GM12878 (cell line): ENCODE data around the gene SLC35F3. TPM values are rescaled to one million over a fixed set of nuclear protein-coding genes. Genes with fewer than 3 reads are reported as not detected.
"Not testable (repeated sequence)": the region's sequence is repeated elsewhere in the genome, so short reads cannot be mapped to it uniquely, and the experiment has no call there.

Source experiments
- ATAC-seq: fragments of 200-7000 bp; cut with Tn5 transposase; 3 replicates; pipeline ENCODE4 v1.9.1; 2020; ENCODE audit warnings: mild to moderate bottlenecking, moderate library complexity
- BruUV-seq: library from RNA; stranded (reverse); fragments of 400-500 nt; replicated peaks from 2 replicates; lab custom pipeline; 2021; lab: Mats Ljungman, UMichigan
- CTCF ChIA-PET: fragments of 300-600 bp; sonication (Branson Sonifier 250); formaldehyde crosslinking; extraction: SDS; loops from one replicate; lab custom pipeline; 2021; ENCODE audit warnings: inconsistent platforms; lab: Yijun Ruan, JAX
- POLR2A ChIA-PET: fragments of 350-600 bp; formaldehyde crosslinking; extraction: SDS; loops from one replicate; lab custom pipeline; 2021; ENCODE audit warnings: inconsistent platforms; lab: Charles Lee
- RAD21 ChIA-PET: fragments of 300-600 bp; sonication (Branson Sonifier 250); formaldehyde crosslinking; loops from one replicate; lab custom pipeline; 2023; ENCODE audit warnings: antibody characterized with exemption; ENCODE audit not compliant: unreplicated experiment; lab: Charles Lee
- SMC1A ChIA-PET: fragments of 300-600 bp; sonication (Branson Sonifier 250); formaldehyde crosslinking; loops from one replicate; lab custom pipeline; 2023; ENCODE audit not compliant: unreplicated experiment, uncharacterized antibody; lab: Charles Lee
- DNase-seq: peaks from one replicate; pipeline ENCODE4 v3.0.0-alpha.2; 2011; ENCODE audit warnings: low read depth, low spot score
- FAIRE-seq: peaks from 3 replicates; lab custom pipeline; 2011; peaks lifted over from hg19 to GRCh38; lab: Jason Lieb, UNC
- H2AFZ ChIP-seq: 2 replicates; pipeline ENCODE4 v1.6.0; 2011; ENCODE audit warnings: low read depth, low read length, control low read depth; ENCODE audit not compliant: control insufficient read depth
- H3K27ac ChIP-seq: 2 replicates; pipeline ENCODE4 v1.5.1; 2011; ENCODE audit warnings: control low read depth; ENCODE audit not compliant: control insufficient read depth, insufficient read depth
- H3K27me3 ChIP-seq, 2 experiments: replicated peaks in 1 of 2; 2 replicates each; pipeline versions ENCODE4 v1.6.0 to v1.6.1; 2011; ENCODE audit warnings: low read length in 1 of 2; ENCODE audit not compliant: control insufficient read depth in 2 of 2, insufficient read depth in 2 of 2
- H3K36me3 ChIP-seq, 2 experiments: 2 replicates each; pipeline ENCODE4 v1.5.1; 2011; ENCODE audit warnings: low read length in 1 of 2; ENCODE audit not compliant: control insufficient read depth in 2 of 2, insufficient read depth in 2 of 2
- H3K4me1 ChIP-seq: 2 replicates; pipeline ENCODE4 v1.6.1; 2011; ENCODE audit warnings: mild to moderate bottlenecking, low read length, moderate library complexity, mixed read lengths; ENCODE audit not compliant: control insufficient read depth, insufficient read depth
- H3K4me2 ChIP-seq: 2 replicates; pipeline ENCODE4 v1.6.0; 2011; ENCODE audit warnings: control low read depth; ENCODE audit not compliant: control insufficient read depth, insufficient read depth
- H3K4me3 ChIP-seq: fragments of 200-600 bp; sonication (generic); 2 replicates; pipeline ENCODE4 v1.5.1; 2016
- H3K79me2 ChIP-seq: 2 replicates; pipeline ENCODE4 v1.6.0; 2011; ENCODE audit warnings: low read length; ENCODE audit not compliant: control insufficient read depth, insufficient read depth
- H3K9ac ChIP-seq: 2 replicates; pipeline ENCODE4 v1.8.0; 2011; ENCODE audit warnings: low read length, control low read depth, mixed read lengths; ENCODE audit not compliant: control insufficient read depth, insufficient read depth
- H3K9me3 ChIP-seq: replicated peaks from 3 replicates; pipeline ENCODE4 v1.5.1; 2011; ENCODE audit warnings: mild to moderate bottlenecking, low read length; ENCODE audit not compliant: control insufficient read depth, insufficient read depth
- H4K20me1 ChIP-seq: 2 replicates; pipeline ENCODE4 v1.6.0; 2011; ENCODE audit not compliant: control insufficient read depth, insufficient read depth
- BHLHE40 ChIP-seq, 2 experiments: fragments of 450-650 bp in 1 of 2; IDR thresholded peaks; 2 replicates each; pipeline ENCODE4 v1.6.1; 2011 to 2017; ENCODE audit warnings: low read depth in 2 of 2, borderline replicate concordance in 1 of 2, improper control_type of control experiment in 1 of 2, low read length in 1 of 2, mild to moderate bottlenecking in 1 of 2
- CBFB ChIP-seq: IDR thresholded peaks from 2 replicates; pipeline ENCODE4 v1.6.1; 2016; ENCODE audit warnings: antibody characterized with exemption, low read depth
- HDAC2 ChIP-seq: fragments of 200-600 bp; sonication (generic); IDR thresholded peaks from 2 replicates; pipeline ENCODE4 v1.6.1; 2017
- MXI1 ChIP-seq: fragments of 150-350 bp; IDR thresholded peaks from 2 replicates; pipeline ENCODE4 v1.6.1; 2011; ENCODE audit warnings: low read depth, mild to moderate bottlenecking, inconsistent platforms, low read length, improper control_type of control experiment
- USF2 ChIP-seq: IDR thresholded peaks from 2 replicates; pipeline ENCODE4 v1.6.1; 2011; ENCODE audit warnings: low read depth, low read length, improper control_type of control experiment, borderline replicate concordance
- WGBS: methylation state at CpG from one replicate; pipeline ENCODE4 v1.1.6; 2016; ENCODE audit warnings: low lambda C conversion rate; ENCODE audit not compliant: insufficient replicate concordance, insufficient coverage; ENCODE audit errors: missing lambda C conversion rate; 5-methylcytosine and 5-hydroxymethylcytosine counted together
- in situ Hi-C: fragments of 300-500 bp; cut with MboI; formaldehyde crosslinking; loops from 9 replicates; pipeline ENCODE4 v1.14.3; 2018; ENCODE audit warnings: mixed read lengths
- intact Hi-C: fragments of 100-400 bp; cut with micrococcal nuclease; formaldehyde crosslinking; loops from one replicate; pipeline ENCODE4 v1.14.2; 2022; ENCODE audit not compliant: unreplicated experiment
- polyA plus RNA-seq, 11 experiments: library from polyadenylated mRNA; depleted of rRNA in 4 of 11; unstranded in 6 of 11; stranded (reverse) in 5 of 11; fragments of >200 nt; fragmentation: Nextera tagmentation in 4 of 11; fragmentation: Illumina TruSeq in 1 of 11; extraction: Ambion mirVana in 4 of 11; extraction: Trizol in 1 of 11; gene quantifications; 1 replicate in 1 of 11; 2 replicates in 10 of 11; pipeline versions ENCODE4 v1.2.1 to v1.2.3, GENCODE V29; 2011 to 2016; ENCODE audit warnings: inconsistent platforms in 2 of 11, missing spikeins in 2 of 11, low read depth in 1 of 11
- total RNA-seq, 4 experiments: library from RNA; depleted of rRNA in 3 of 4; stranded (reverse); fragments of >200 nt in 3 of 4; fragmentation: Illumina TruSeq in 1 of 4; extraction: Trizol in 1 of 4; gene quantifications; 2 replicates each; pipeline versions ENCODE4 v1.2.1 to v1.2.3, GENCODE V29; 2013 to 2021

Gene SLC35F3
- total and polyA plus RNA-seq, 10 of the 15 experiments (the other 5 are each of a cell fraction or from before 2014, with no cell fraction given), result 1.0 to 8.6 (median 5.7) TPM

DNA sequence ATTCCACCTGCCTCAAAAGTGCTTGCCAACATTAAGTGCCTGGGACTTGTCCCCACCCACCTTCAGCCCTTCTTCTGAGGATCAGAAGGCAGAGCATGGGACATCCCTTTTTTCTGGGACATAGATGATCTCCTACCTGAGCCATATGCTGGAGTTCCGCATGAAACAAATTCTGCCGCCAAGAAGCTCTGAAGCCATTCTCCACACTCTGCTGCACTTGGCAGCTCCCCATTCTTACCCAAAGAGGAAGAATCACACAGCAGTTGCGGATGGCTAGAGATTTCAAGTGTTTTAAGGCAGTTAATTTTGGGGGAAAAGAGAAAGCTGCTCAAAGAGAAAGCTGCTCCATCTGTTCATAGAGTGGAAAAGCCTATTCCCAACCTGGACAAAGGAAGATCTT lies 271.5 kb downstream of the SLC35F3 start:
- no peak overlapping the region for H3K4me3 ChIP-seq
- no peak overlapping the region for H2AFZ ChIP-seq
- in situ Hi-C loops (no loop called here), intact Hi-C loops (no loop called here)
- DNase-seq, result no peak
- no peak overlapping the region for H3K27ac ChIP-seq
- H3K27me3 ChIP-seq, result peaks cover 0 to 2% of the 10 kb centered on the region in 2 experiments; a peak in 1 of 4 replicates
- H3K36me3 ChIP-seq, result no peaks in the 10 kb centered on the region
- H3K9me3 ChIP-seq, result no peaks in the 10 kb centered on the region; the same call in 2 of the 3 replicates
- WGBS, result 41% methylated on average over 3 of the region's 3 CpGs
- H3K79me2 ChIP-seq, result no peaks in the 10 kb centered on the region
- no peak for ATAC-seq
- H3K9ac ChIP-seq, result no peak overlapping the region
- no peak for TF ChIP-seq CBFB
- no peak for TF ChIP-seq BHLHE40 (IDR thresholded peaks at IDR 0.05; ENCODE audit: borderline replicate concordance in 1 of 2, low read depth in 2 of 2, low read length in 1 of 2)
- TF ChIP-seq MXI1, result no peak
- TF ChIP-seq USF2, result no peak
- no peak for TF ChIP-seq HDAC2
- no peaks in the 10 kb centered on the region for H4K20me1 ChIP-seq
- ChIA-PET RAD21 (interaction anchor here (0.8 kb wide), 1 partner anchor 134 kb away, joined by 3 read pairs; no protein-coding TSS in a partner anchor), SMC1A (interaction anchor here (0.9 to 1.0 kb wide), 2 partner anchors 13 to 139 kb away, joined by 3 read pairs; no protein-coding TSS in a partner anchor), CTCF (interaction anchor here (1.7 kb wide), 1 partner anchor 134 kb away, joined by 5 read pairs; no protein-coding TSS in a partner anchor), POLR2A (no interaction called here)
- BruUV-seq, result no TSS peak
- no peaks in the 10 kb centered on the region for H3K4me1 ChIP-seq
- FAIRE-seq, result no peak
- no peak overlapping the region for H3K4me2 ChIP-seq

- H3K27me3 ChIP-seq, RAD21 ChIA-PET, intact Hi-C loops, H3K79me2 ChIP-seq, in situ Hi-C loops, H3K4me2 ChIP-seq, H4K20me1 ChIP-seq, H3K9ac ChIP-seq, H2AFZ ChIP-seq, SMC1A ChIA-PET, H3K9me3 ChIP-seq, POLR2A ChIA-PET, FAIRE-seq, H3K4me3 ChIP-seq, H3K36me3 ChIP-seq, BruUV-seq, DNase-seq, H3K4me1 ChIP-seq, H3K27ac ChIP-seq, ATAC-seq: not testable (repeated sequence)
- WGBS, result 32% methylated on average over 2 of the region's 2 CpGs
- CTCF ChIA-PET, result interaction anchor here (1.7 kb wide), 1 partner anchor 133 kb away, joined by 5 read pairs; no protein-coding TSS in a partner anchor
Observed at GRCh38 chr1:234176847-234177246, 272.4 kb downstream of the SLC35F3 start.
